A673 (cell line): ENCODE measurements around the gene UVRAG.

ENCODE experiments used
- CTCF ChIP-seq: fragments of 300-800, 200-600 bp; sonication (generic); conservative IDR thresholded peaks from 2 replicates; pipeline ENCODE4 v1.5.1; 2017; ENCODE audit warnings: low read depth, mild to moderate bottlenecking, antibody characterized with exemption, low read length, moderate library complexity, mixed read lengths
- EZH2 ChIP-seq: fragments of 200-600 bp; sonication (generic); IDR thresholded peaks from 2 replicates; pipeline ENCODE4 v1.6.1; 2017; ENCODE audit warnings: borderline replicate concordance, low read depth, mild to moderate bottlenecking, mixed read lengths, antibody characterized with exemption, low read length; ENCODE audit not compliant: poor library complexity, severe bottlenecking

DNA sequence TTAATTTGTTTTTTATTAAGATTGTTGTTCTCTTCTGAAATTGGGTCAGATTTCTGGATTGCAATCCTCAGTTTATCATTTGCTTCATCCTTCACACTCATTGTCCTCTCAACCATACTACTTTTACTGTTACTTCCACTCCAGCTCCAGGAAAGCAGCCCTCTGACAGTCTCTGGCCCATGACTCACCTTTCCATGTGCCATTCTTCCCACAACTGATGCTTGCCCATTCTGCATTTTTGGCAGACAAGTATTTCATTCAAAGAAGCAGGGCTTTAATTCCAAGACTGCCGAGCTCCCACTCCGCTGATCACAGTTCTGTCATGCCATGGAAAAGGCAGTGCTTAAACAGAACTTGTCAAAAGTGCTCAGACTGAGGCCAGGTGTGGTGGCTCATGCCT lies 252.1 kb downstream of the UVRAG start:
- TF ChIP-seq CTCF, result no peak
- TF ChIP-seq EZH2, result no peak
